HG03108 (cell line): ENCODE measurements around the gene BCDIN3D.

Experiments
- ATAC-seq: cut with Tn5 transposase; IDR thresholded peaks from one replicate; pipeline ENCODE4 v1.9.1; 2021; ENCODE audit warnings: moderate library complexity; ENCODE audit not compliant: unreplicated experiment

The BCDIN3D gene

DNA sequence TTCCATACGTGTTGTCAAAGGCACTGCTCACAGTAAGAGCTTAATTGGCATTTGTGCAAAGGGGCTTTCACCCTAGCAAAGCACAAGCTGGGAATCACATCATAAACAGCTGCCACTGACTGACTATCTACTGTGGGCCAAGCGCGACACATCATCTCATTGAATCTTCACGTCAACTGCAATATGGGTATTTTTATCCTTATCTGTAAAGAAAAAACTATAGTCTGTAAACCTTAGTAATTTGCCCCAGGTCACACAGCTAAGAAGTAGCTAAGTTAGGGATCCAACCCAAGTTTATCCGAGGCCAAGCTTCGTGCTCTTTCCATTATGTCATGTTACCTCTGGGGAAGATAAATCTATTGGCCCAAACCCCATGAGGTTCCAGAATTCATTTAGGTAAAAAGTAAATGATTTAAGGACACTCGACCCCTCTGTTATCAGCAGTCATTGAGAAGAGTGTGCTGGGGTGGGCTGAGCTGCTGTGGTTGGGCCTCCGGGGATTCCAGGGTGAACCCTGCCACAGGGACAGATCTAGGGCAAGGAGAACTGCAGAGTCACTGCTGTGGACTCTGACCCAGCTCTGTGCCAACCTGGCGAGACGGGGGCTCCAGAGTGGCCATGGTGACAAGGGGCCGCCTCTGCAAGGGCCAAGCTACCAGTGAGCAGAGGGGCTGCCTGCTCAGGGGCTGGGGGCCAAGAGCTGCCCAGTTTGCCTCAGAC, 42.3 kb downstream of the BCDIN3D start:
- no peak for ATAC-seq

- ATAC-seq: no peak
Measured at GRCh38 chr12:49798934-49799333, 44.0 kb downstream of the BCDIN3D start.

DNA sequence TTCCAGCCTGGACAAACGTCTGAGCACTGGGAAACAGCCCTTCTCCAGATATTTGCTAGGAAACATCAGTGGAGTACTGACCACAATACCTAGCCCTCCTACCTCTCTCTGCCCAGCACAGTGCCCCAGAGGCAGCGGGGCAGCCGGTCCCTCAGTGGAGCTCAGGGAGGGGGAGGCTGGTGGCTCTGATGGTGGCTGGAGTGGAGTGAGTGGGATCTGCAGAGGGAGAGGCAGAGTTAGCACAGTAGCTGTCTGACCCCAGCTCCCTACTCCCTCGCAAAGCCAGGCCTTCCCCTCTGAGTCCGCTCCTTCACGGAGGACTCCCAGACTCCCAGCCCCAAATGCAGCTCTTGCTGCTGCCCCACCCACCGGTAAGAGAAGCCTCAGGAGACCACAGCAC, 44.7 kb downstream of the BCDIN3D start:
- ATAC-seq: no peak

DNA sequence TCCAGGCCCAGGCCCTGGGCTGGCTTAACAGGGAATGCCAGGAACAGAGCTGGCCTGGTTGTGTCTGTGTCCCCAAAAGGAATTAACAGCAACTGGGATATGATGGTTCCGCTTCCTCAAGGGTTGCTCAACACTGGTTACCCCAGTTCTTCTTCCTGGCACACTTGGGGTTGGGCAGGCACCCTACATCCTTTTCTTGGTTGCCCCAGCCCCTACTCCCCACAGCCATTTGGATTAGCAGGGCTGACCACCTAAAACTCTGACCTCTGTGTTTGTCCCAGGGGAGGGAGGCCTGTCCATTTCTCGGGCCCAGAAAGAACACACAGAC, 45.5 kb downstream of the BCDIN3D start:
- ATAC-seq: no peak

DNA sequence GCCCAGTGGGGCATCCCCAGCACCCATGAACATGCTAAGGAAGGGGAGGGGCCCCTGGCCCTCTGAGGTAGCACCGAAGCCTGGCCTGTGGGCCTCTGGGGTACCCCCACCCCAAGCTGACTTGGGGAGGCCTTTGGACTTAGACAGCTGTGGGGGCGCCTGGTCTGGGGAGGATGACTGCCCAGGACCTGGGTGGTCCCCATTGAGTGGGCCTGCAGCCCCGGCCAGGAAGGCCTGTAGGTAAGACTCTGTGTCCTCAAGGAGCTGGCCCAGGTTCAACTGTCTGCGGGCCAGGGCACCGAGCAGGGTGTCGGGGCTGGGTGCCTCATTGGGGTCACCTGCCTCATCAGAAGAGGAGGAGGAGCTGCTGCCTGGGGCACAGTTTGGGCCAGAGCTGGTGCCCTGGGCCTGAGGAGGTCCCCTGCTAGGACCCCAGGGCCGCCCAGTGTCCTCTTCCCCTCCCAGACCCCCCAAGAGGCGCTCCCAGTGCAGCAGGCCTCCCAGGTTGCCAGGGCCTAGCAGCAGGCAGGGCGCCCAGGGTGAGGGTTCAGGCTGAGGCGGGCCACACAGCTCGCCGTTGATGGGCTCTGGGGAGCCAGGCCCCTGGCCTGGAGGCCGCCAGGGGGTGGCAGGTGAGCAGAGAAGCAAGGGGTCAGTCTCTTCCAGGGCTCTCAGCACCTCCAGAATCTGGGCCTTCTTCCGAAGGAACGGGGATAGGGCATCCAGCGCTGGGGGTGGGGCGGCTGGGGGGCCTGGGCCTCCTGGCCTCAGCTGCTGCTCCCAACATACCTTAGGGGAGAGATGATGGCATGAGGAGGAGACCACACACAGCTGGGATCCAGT, 46.1 kb downstream of the BCDIN3D start:
- ATAC-seq: no peak

DNA sequence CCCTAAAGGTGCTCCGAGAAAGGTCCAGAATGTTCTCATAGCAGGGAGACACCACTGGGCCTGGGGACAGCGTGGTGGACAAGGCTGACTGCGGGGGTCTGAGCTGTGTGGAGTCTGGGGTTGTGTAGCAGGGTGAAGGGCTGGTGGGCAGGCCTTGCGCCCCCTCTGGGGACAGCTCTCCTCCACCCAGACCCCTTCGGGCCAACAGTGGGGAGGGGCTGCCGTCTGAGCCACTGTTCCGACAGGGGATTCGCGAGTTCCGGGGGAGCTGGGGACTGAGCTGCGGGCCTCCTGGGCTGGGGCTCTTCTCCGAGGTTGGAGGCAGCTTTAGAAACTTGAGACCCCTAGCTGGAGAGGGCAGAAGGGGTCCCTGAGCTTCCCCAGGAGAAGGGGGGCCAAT, 46.8 kb downstream of the BCDIN3D start:
- ATAC-seq: no peak

- ATAC-seq: no peak
Measured at GRCh38 chr12:49795654-49796105, 47.2 kb downstream of the BCDIN3D start.

DNA sequence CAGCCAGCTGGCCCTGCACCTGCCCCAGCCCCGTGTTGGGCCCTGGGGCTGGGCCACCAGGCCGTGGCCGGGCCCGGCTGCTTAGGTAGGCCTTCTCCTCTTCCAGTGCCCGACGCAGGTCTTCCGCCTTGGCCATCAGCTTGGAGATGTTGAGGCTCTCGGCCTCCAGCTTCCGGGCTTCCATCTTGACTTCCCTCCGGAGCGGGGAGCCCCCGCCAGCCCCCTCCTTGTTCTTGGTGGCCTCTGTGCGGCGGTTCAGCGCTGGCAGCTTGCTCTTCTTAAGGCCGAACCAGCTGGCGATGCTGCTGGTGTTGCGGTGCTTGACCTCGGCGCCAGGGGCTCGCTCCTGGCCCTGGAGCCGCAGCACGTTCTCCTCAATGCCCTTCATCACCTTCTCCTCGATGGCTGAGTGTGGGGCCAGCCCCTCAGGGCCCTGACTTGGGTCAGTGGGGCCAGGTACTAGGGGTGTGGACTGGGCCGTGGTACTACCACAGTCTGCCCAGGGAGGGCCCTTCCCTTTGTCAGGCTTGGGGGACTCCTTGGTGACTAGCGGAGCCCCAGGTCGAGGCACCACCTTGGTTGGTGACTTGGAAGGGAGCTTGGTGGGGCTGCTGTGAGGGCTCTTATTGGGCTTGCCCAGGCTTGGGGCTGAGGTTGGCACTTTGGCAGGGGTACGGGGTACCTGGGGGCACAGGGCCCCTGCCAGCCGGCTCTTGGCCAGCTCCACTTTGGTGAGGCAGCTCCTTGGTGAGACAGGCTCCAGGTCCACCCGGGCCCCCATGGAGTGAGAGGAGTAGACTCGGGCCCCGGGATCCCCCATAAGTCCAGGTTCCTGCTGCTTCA, 47.9 kb downstream of the BCDIN3D start:
- no peak for ATAC-seq

DNA sequence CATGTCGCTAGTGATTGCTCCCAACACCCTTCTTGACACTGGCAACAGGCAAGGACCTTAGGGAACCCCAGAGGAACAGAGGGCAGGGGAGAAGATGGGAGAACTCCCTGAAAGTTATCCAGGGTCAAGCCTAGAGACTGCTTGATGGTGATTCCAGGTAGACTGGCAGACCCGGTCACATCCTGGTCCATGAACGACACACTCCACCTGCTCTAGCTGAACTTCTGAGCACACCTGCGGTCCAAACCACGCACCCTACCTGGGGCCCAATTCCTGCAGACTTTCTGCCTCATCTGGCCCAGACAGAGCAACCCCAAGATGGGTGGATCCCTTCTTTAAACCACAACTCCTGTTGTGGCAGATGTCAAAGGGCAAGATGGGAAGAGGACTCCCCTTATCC, 48.9 kb downstream of the BCDIN3D start:
- ATAC-seq: no peak

DNA sequence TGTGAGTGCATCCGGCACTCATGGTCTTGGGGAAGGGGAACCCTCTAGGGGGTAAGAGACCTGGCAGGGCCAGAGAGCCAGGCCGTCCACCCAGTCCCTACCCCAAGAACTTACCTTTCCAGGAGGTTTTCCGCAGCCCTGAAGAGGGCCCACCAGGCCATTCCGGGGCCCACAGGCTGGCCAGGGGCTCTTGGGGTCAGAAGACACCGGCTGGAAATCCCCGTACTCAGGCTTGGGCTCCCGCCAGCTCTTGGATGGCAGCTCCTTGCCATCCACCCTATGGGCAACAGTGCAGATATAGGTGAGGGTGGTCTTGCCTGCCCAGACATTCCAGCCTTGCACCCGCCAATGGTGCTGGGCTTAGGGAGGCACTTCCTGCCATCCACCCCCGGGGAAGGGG, 49.3 kb downstream of the BCDIN3D start:
- ATAC-seq: no peak

DNA sequence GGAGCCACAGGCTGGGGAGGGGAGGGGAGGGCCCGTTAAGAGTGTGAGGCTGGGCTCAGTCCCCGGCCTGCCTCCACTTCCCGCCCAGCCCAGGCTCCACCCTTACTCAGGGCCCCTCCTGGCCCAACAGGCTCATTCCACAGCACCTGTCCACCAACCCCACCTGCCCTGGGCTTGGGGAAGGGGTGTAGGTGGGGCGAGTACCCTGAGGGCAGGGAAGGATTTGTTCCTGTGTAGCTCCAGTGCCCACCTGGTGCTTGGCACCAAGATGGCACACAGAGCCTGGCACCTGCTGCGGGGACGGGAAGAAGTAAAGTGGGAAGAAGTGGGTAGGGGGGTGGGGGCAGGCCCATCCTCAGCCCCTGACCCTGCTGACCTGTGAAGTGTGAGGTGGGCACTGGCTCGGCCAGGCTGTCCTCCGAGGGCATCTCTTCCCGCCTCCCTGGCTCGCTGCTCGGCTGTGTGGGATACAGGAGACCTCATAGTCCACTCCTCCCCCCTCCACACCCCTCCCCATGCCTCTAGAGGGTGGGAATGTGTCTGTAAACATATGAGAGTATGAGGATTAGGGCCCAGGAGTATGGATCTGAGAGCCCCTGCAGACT, 49.8 kb downstream of the BCDIN3D start:
- no peak for ATAC-seq

DNA sequence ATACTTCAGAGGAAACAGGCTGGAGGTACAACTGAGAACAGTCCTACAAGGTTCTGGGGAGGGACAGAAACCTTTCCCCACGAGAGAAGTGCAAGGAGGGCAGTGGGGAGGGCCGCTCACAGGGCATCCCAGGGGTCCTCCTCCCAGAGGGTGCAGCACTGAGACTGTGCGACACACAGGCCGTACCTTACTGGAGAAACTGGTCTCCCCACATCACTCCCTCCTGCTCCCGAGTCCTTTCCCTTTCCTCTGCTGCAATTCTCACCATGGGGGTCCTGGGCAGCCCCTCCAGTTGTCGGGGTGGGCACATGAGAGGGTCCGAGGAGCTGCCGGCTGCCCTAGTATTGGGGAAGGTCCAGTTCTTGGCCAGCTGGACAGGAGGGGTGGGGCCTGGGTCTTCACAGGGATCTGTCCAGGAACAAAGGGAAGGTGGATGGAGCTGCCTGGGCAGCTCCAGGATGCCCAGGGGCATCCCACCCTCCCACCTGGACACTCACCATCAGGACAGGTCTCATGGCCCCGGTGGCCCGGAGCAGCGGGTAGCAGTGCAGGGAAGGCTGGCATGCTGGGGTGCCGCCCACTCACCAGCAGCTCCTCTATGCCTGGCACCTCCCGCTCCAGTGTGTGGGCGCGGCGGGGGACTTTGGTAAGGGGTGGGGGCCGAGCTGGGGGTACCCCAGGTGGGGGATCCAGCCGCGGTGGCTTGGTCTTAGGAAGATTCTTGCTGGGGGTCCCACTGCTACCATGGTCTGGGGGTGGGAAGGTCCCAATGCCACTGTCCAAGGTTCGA, 50.5 kb downstream of the BCDIN3D start:
- no peak for ATAC-seq

DNA sequence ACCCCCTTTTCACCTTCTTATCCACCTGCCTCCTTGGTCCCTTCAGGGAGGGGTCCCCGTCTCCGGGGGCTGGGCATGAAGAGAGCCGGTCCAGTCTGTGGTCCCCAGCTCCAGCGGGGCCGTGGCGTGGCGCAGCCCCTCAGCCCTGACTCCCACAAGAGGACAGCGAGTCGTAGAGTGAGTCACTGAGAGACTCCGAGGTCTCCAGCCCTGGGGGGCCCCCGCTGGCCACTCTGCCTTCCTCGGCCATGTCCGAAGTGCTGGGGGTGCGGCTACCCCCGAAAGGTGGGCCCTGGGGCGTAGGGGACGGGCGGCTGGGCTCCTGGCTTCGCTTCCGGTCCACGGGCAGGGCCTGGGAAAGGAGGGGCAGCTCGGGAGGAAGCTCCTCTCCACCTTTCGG, 51.2 kb downstream of the BCDIN3D start:
- no peak for ATAC-seq

DNA sequence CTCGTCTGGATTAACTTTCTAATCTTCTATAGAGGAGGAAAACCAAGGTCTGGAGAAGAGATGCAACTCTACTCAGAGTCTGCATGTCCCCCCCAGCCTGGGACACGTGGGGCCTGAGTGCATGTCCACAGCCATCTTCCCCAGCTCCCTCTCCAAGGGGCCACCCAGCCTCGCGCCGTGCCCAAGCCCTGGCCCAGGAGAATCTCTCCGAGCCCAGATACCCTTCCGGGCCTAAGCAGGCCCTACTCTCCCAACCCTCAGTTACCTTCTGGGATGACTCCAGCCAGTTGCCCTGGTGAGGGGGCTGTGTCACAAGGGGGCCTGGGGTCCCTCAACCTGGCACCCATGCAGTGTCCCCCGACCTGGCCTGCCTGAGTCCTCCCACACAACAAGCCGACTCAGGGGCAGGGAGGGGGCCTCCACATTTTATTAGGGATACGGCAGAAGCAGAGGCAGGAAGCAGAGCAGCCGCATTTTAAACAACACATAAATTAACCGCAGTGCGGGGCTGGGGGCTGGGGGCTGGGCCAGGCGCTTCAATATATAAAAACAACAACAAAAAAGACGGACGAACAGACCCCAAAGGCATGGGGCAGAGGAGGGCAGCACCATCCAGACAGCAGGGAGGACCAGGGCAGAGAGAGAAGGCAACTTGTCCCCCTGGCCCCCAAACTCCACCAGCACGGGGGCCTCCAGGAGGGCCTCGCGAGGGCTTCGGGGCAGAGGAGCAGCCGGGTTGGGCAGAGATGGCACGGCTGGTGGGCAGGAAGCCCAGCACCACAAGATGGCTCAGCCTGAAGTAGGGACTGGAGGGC, 52.0 kb downstream of the BCDIN3D start:
- no peak for ATAC-seq

DNA sequence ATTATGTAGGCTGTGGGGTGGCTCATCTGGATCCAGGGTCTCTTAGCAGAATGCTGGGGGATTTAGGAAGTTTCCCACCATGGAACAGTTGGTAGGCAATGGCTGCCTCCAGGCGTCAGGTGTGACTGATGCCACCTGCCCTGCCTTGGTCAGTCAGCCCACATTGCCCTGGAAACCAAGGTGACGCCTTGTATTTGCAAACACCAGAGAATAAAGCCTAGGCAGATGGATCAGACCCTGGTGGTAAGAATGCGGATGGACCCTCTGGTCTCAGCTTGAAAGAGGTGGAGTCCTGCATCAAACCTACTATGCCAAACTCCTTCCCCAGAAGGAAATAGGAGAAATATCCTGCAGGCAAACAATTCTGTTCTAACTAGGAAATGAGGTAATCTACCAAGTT, 52.9 kb downstream of the BCDIN3D start:
- ATAC-seq: no peak

GRCh38 chr12:49787672-49788071, 55.2 kb downstream of the BCDIN3D start:
- ATAC-seq: no peak
